GM18507 (cell line): ENCODE measurements around the gene MED25.
A peak's percentile ranks its signal among the peaks of the same experiment; 100 is the strongest.

Experiments used
- DNase-seq: peaks from one replicate; pipeline ENCODE4 v3.0.0; 2011; ENCODE audit warnings: low read depth; ENCODE audit not compliant: insufficient read length; ENCODE audit errors: extremely low spot score
- FAIRE-seq: peaks from 2 replicates; lab custom pipeline; 2011; peaks lifted over from hg19 to GRCh38; lab: Jason Lieb, UNC

MED25 gene

GRCh38 chr19:49817964-49818648 is at the start of gene MED25:
Gene MED25 (plus strand): TSS chr19:49818289. CDS start chr19:49818342, 53 bp downstream.
- DNase-seq, result peak; percentile 78
- peak; percentile 81 for FAIRE-seq

DNA sequence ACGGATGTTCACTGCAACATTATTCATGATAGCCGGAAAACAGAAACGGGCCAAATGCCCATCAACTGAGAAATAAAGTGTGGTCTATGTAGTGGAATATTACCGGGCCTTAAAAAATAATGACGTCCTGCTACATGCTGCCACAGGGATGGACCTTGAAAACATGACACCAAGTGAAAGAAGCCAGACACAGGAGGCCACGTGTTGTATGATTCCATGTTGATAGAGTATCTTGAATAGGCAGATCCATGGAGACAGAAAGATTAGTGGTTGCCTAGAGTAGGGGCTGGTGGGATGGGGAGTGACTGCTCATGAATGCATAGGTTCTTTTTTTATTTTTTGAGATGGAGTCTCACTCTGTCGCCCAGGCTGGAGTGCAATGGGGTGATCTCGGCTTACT is 47.6 kb upstream of the MED25 start:
- FAIRE-seq (no peak), DNase-seq (no peak)

- no peak for FAIRE-seq
Measured at GRCh38 chr19:49771674-49772139, 46.4 kb upstream of the MED25 start.

DNA sequence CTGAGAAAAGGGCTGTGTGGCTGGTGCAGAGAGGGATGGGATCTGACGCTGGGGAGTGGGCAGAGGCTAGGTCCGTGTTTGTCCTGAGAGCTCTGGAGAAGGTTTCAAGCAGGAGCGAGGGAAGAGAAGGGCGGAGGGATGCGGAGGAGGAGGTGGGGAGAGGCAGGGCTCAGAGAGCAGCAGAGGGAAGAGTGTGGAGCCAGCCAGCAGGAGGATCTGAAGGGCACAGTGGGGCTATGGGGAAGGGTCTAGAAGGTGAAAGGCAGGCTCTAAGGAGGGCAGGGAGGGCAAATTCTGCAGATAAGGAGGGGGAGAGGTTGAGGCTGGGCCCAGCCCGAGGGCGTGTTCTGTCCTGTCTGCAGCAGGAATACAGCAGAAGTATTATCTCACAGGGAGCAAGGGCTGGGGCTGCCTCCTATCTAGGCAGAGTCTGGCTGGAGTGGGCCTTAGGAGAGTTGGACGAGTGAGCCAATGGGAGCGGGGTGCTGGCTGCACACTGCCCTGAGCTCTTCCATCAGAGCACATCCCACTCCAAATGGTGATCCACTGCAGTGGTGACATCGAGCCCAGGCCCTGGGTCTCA is 45.1 kb upstream of the MED25 start:
- DNase-seq, result no peak
- no peak for FAIRE-seq

More at GRCh38 chr19:49771674-49772139, 46.4 kb upstream of the MED25 start:
- DNase-seq, result no peak

DNA sequence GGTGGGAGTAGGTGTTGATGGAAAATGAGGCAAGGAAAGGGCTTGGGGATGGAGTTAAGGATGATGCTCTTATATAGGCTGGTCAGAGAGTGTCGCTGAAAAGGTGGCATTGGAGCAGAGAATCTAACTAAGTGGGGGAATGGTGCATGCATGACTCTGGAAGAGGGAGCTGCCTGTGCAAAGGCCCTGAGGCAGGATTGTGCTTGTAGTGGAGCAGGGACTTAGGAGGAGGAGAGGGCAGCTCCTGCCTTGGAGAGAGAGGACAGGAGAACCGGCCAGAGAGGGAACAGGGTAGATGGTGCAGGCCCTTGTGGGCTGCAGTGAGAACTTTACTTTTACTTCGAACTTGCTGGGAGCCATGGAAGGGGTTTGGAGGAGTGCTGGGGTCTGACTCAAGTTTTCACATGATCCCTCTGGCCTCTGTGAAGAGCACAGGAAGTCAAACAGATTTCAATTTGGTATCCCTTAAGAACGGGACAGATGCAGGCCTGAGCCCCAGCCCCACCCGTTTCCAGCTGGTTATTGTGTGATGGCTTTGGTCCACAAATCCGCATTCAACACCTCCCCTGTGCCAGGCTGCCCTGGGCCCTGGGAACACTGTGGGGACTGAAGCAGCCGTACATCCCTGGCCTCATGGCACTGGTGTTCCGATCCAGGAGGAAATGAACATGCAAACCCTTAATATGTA is 44.3 kb upstream of the MED25 start:
- FAIRE-seq, result no peak
- DNase-seq, result no peak

- DNase-seq, result no peak
- no peak for FAIRE-seq
Measured at GRCh38 chr19:49774969-49775368, 43.1 kb upstream of the MED25 start.

DNA sequence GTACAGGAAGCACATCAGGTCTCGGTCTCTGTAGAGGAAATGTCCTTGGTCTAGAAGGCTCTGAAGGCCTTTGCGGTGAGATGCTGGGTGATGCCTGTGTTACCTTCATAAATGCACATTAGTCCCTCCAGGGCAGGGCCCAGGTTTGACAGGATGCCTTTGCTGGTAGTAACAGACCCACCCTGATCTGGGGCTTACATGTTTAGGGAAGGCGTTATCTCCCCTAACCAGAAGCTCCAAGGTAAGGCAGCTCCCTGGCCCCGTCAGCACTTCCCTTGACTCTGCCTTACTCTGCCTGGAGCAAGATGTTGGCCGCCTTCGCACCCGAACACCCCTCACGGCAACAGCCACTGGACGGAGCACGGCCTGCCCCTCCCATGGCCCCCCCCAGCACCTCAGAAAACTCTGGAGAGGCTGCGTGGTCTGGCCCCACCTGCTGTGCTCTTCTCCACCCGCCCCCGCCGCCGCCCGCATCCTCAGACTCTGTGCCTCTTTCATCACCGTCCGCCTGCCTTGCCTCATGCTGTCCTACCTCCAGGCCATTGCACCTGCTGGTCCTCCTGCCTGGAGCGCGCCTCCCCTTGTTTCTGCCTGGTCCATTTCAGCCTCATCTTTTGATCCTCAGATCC is 42.2 kb upstream of the MED25 start:
- no peak for FAIRE-seq

GRCh38 chr19:49776371-49776764 is 41.7 kb upstream of the MED25 start:
- DNase-seq (no peak), FAIRE-seq (no peak)

More for the DNA sequence above, 42.2 kb upstream of the MED25 start:
- no peak for DNase-seq

DNA sequence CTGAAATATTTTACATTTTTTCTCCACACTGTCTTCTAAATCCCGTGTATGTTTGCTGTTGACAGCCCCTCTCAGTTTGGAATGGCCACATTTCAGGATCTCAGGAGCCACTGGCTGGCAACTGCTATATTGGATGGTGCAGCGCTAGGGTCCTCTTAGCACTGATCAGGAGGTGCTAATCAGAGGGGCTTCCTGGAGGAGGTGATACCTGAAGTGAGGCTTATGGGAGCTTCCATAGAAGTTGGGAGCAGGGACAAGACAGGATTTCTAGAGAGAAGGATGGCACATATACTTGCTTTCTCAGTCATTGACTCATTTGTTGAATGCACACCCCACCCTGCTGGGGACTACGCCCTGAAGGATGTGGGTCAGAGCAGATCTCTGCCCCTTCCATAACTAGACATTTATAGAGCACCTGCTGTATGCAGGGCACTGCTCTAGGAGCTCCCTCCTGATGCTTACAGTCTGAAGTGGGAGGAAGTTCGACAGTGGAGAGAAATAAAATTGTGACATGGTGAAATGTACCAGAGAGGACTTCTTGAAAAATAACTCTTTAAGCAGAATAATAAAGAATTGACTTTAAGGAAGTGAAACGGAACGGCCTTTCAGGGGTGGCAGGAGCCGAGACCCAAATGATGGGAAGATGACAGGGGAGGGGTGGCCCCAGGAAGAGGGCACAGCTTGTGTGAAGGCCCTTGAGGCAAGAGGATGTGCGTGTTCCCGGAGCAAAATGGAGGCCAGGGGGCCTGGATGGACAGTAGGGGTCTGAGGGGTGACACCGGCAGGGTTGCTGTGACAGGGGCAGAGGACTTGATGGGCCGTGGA is 38.1 kb upstream of the MED25 start:
- FAIRE-seq, result peak; percentile 64
- no peak for DNase-seq

DNA sequence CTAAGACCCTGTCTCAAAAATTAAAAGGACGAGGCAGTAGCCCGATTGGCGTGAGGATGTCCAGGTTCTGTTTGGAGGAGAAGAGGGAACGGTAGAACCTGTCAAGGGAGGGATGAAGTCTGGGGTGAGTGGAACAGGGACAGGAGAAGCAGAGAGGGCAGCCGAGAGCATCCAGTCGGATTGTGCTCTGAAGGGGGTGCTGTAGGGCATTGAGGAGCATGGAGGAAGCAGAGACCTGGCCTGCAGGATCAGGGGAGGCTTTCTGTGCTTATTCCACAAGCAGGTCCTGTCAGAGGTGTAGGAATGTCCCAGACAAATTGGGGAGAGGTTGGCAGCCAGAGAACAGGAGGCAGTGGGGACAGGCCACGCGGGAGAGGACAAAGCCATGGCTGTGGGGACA is 37.2 kb upstream of the MED25 start:
- DNase-seq, result no peak
- FAIRE-seq, result no peak

- DNase-seq, result no peak
- no peak for FAIRE-seq
Measured at GRCh38 chr19:49781394-49781793, 36.7 kb upstream of the MED25 start.

- FAIRE-seq (no peak), DNase-seq (no peak)
Measured at GRCh38 chr19:49782515-49782914, 35.6 kb upstream of the MED25 start.

GRCh38 chr19:49786376-49786820 is 31.7 kb upstream of the MED25 start:
- no peak for FAIRE-seq

DNA sequence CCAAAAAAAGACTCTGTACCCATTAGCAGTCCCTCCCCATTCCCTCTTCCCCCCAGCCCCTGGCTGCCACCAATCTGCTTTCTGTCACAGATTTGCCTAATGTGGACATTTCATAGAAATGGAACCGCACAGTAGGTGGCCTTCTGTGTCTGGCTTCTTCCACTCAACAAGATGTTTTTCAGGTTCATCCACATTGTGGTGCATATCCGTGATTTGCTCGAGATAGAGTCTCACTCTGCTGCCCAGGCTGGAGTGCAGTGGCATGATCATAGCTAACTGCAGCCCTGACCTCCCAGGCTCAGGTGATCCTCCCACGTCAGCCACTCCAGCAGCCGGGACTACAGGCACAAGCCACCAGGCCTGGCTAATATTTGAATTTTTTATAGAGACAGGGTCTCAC is 30.3 kb upstream of the MED25 start:
- DNase-seq (no peak), FAIRE-seq (no peak)

More at GRCh38 chr19:49786376-49786820, 31.7 kb upstream of the MED25 start:
- no peak for DNase-seq

- FAIRE-seq, result no peak
Measured at GRCh38 chr19:49788857-49789256, 29.2 kb upstream of the MED25 start.

GRCh38 chr19:49790866-49791265 is 27.2 kb upstream of the MED25 start:
- DNase-seq, result no peak
- FAIRE-seq, result no peak

More at GRCh38 chr19:49788857-49789256, 29.2 kb upstream of the MED25 start:
- no peak for DNase-seq

- DNase-seq, result no peak
- FAIRE-seq, result no peak
Measured at GRCh38 chr19:49791776-49792445, 26.2 kb upstream of the MED25 start.

GRCh38 chr19:49792829-49793560 is 25.1 kb upstream of the MED25 start:
- no peak for DNase-seq
- FAIRE-seq, result no peak
